ENCODE results near the gene LRP1. TPM values are rescaled to one million over a fixed set of nuclear protein-coding genes. Genes with fewer than 3 reads are reported as not detected.

LRP1 gene
- total RNA-seq, 1 donor from 2014 or later: 261 TPM

DNA sequence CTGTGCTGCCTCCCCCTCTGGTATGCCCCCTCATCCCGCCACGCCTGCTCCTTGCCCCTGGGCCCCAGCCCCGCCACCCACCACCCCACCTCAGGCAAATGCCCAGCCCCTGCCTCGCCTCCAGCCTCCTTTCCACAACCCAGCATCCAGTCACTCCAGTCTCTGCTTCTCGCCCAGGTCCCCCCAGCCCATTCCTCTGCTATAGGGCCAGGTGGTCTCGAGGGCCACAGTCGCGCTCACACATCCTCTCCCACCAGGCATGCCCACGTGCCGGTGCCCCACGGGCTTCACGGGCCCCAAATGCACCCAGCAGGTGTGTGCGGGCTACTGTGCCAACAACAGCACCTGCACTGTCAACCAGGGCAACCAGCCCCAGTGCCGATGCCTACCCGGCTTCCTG, 82.2 kb downstream of the LRP1 start:
- Histone ChIP-seq H3K4me3 (no peak overlapping the region), H3K27ac (no peak overlapping the region), H3K4me1 (peaks cover 6% of the 10 kb centered on the region), H3K36me3 (peaks cover 60% of the 10 kb centered on the region), H3K9me3 (no peaks in the 10 kb centered on the region), H3K27me3 (peaks cover 13% of the 10 kb centered on the region)
- TF ChIP-seq, protein P1, sequence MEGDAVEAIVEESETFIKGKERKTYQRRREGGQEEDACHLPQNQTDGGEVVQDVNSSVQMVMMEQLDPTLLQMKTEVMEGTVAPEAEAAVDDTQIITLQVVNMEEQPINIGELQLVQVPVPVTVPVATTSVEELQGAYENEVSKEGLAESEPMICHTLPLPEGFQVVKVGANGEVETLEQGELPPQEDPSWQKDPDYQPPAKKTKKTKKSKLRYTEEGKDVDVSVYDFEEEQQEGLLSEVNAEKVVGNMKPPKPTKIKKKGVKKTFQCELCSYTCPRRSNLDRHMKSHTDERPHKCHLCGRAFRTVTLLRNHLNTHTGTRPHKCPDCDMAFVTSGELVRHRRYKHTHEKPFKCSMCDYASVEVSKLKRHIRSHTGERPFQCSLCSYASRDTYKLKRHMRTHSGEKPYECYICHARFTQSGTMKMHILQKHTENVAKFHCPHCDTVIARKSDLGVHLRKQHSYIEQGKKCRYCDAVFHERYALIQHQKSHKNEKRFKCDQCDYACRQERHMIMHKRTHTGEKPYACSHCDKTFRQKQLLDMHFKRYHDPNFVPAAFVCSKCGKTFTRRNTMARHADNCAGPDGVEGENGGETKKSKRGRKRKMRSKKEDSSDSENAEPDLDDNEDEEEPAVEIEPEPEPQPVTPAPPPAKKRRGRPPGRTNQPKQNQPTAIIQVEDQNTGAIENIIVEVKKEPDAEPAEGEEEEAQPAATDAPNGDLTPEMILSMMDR (IDR thresholded peaks at IDR 0.05): no peak
- intact Hi-C loops (cut with DNase I): no loop called here
- no peak for DNase-seq
- ATAC-seq: no peak

DNA sequence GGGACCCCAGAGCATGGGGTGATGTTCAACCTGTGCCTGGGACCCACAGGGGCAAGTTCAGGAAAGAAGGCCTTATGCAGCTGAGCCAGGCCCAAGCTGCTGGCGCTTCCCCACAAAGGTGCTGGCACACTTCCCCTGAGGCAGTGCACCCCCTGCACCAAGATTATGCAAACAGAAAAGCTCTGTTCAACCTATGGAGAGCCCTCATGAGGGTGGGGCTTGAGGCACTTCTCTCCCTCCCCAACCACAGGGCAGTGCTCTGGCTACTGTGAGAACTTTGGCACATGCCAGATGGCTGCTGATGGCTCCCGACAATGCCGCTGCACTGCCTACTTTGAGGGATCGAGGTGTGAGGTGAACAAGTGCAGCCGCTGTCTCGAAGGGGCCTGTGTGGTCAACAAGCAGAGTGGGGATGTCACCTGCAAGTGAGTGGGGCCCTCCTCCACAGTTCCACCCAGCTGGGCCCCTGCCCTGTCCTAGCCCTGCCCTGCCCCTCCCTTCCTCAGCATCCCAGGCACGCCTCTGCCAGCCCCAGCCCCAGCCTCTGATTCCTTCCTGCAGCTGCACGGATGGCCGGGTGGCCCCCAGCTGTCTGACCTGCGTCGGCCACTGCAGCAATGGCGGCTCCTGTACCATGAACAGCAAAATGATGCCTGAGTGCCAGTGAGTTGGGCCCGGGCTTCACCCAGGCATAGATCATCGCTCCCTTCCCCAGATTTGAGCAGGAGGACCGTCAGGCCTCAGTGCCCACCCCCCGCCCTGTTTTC, 82.8 kb downstream of the LRP1 start:
- peaks cover 54% of the 10 kb centered on the region for H3K36me3 ChIP-seq
- H3K27ac ChIP-seq: no peak overlapping the region

DNA sequence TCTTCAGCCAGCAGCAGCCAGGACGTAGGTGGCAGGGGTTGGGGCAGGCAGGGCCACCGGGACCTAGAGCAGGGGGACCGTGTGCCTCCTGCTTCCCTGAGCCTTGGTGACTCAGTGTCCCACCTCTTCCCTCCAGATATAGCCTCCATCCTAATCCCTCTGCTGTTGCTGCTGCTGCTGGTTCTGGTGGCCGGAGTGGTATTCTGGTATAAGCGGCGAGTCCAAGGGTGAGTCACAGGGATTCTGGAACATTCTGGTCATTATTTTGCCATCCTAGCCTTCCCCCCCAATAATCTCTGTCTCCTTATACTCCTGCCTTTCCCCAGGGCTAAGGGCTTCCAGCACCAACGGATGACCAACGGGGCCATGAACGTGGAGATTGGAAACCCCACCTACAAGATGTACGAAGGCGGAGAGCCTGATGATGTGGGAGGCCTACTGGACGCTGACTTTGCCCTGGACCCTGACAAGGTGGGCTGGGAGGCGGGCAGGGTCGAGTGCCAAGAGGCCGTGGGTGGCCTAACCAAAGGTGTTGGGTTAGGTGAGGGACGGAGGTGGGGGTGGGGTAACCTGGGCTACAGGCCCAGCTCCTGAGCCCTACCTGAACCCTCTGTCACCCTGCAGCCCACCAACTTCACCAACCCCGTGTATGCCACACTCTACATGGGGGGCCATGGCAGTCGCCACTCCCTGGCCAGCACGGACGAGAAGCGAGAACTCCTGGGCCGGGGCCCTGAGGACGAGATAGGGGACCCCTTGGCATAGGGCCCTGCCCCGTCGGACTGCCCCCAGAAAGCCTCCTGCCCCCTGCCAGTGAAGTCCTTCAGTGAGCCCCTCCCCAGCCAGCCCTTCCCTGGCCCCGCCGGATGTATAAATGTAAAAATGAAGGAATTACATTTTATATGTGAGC, 83.8 kb downstream of the LRP1 start:
- Histone ChIP-seq H3K27me3 (peaks cover 27% of the 10 kb centered on the region), H3K9me3 (no peaks in the 10 kb centered on the region), H3K4me1 (peaks cover 18% of the 10 kb centered on the region), H3K36me3 (peaks cover 45% of the 10 kb centered on the region), H3K4me3 (no peak overlapping the region), H3K27ac (no peak overlapping the region)
- DNase-seq (no peak), ATAC-seq (no peak)
- TF ChIP-seq, protein P1 (IDR thresholded peaks at IDR 0.05): no peak
- intact Hi-C loops (cut with DNase I): no loop called here

More for the DNA sequence above, 82.8 kb downstream of the LRP1 start:
- ATAC-seq (no peak), DNase-seq (no peak)
- no peaks in the 10 kb centered on the region for H3K9me3 ChIP-seq
- TF ChIP-seq, protein P1 (IDR thresholded peaks at IDR 0.05): no peak
- intact Hi-C loops (cut with DNase I): no loop called here
- H3K4me3 ChIP-seq: no peak overlapping the region
- H3K27me3 ChIP-seq: peaks cover 20% of the 10 kb centered on the region
- H3K4me1 ChIP-seq: peaks cover 12% of the 10 kb centered on the region

DNA sequence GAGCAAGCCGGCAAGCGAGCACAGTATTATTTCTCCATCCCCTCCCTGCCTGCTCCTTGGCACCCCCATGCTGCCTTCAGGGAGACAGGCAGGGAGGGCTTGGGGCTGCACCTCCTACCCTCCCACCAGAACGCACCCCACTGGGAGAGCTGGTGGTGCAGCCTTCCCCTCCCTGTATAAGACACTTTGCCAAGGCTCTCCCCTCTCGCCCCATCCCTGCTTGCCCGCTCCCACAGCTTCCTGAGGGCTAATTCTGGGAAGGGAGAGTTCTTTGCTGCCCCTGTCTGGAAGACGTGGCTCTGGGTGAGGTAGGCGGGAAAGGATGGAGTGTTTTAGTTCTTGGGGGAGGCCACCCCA, 84.4 kb downstream of the LRP1 start:
- no peaks in the 10 kb centered on the region for H3K9me3 ChIP-seq
- H3K4me1 ChIP-seq: peaks cover 24% of the 10 kb centered on the region
- no peak overlapping the region for H3K4me3 ChIP-seq
- TF ChIP-seq, protein P1 (IDR thresholded peaks at IDR 0.05): no peak
- peaks cover 39% of the 10 kb centered on the region for H3K36me3 ChIP-seq
- intact Hi-C loops (cut with DNase I): no loop called here
- DNase-seq (no peak), ATAC-seq (no peak)
- H3K27ac ChIP-seq: no peak overlapping the region
- peaks cover 33% of the 10 kb centered on the region for H3K27me3 ChIP-seq

DNA sequence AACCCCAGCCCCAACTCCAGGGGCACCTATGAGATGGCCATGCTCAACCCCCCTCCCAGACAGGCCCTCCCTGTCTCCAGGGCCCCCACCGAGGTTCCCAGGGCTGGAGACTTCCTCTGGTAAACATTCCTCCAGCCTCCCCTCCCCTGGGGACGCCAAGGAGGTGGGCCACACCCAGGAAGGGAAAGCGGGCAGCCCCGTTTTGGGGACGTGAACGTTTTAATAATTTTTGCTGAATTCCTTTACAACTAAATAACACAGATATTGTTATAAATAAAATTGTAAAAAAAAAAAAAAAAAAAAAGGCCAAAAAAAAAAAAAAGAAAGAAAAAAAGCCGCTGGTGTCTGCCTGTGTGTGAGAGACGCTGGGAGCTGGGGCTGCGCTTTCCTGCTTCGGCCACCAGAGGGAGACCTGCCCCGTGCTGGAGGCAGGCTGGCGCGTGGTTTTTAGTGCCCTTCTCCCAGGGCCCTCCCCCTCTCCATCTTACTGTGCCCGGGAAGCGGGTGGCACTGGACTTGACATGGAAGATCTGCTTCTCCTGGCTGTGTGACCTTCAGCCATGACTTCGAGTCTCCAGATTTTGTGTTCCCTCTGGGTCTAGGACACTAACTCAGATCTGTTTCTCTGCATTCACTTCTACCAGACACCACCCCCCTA, 84.9 kb downstream of the LRP1 start:
- peak; percentile 87 for ATAC-seq
- Histone ChIP-seq H3K27me3 (peaks cover 38% of the 10 kb centered on the region), H3K9me3 (no peaks in the 10 kb centered on the region), H3K4me3 (no peak overlapping the region), H3K27ac (no peak overlapping the region), H3K4me1 (peaks cover 24% of the 10 kb centered on the region), H3K36me3 (peaks cover 34% of the 10 kb centered on the region)
- TF ChIP-seq, protein P1 (IDR thresholded peaks at IDR 0.05): peak; percentile 92
- DNase-seq: peak; percentile 92
- intact Hi-C loops (cut with DNase I): no loop called here

Data from upper lobe of right lung (tissue), 1 donor.